HEK293 (cell line): ENCODE measurements around the gene CLRN1.

Experiments
- CTCF ChIA-PET: fragments of 350-600 bp; formaldehyde crosslinking; extraction: SDS; loops from one replicate; lab custom pipeline; 2021; ENCODE audit warnings: antibody characterized with exemption; lab: Yijun Ruan, JAX
- POLR2A ChIA-PET: fragments of 300-600 bp; formaldehyde crosslinking; extraction: SDS; loops from one replicate; lab custom pipeline; 2020; ENCODE audit warnings: antibody characterized with exemption, inconsistent platforms; lab: Yijun Ruan, JAX
- H3K27ac ChIP-seq: fragments of 200-500 bp; sonication (Bioruptor generic); 2 replicates; pipeline ENCODE4 v1.5.1; 2014; ENCODE audit warnings: low read depth, low read length, control low read depth, inconsistent platforms; ENCODE audit errors: extremely low read depth
- H3K36me3 ChIP-seq, 2 experiments: fragments of 200-500 bp in 1 of 2; sonication (Bioruptor generic) in 1 of 2; 1 replicate in 1 of 2; 2 replicates in 1 of 2; pipeline ENCODE4 v1.5.1; 2014 to 2017; ENCODE audit warnings: inconsistent platforms in 2 of 2, low read length in 2 of 2; ENCODE audit not compliant: control insufficient read depth in 2 of 2, insufficient read depth in 1 of 2
- H3K4me1 ChIP-seq: fragments of 200-500 bp; sonication (Bioruptor generic); 2 replicates; pipeline ENCODE4 v1.5.1; 2014; ENCODE audit warnings: mild to moderate bottlenecking, low read length, inconsistent platforms; ENCODE audit not compliant: control insufficient read depth, insufficient read depth
- H3K4me3 ChIP-seq: 2 replicates; pipeline ENCODE4 v1.5.1; 2011; ENCODE audit warnings: low read depth, mild to moderate bottlenecking, control low read depth, low read length, moderate library complexity
- H3K9me3 ChIP-seq: fragments of 200-500 bp; sonication (Bioruptor generic); 2 replicates; pipeline ENCODE4 v1.5.1; 2014; ENCODE audit warnings: low read depth, low read length, inconsistent platforms; ENCODE audit not compliant: control insufficient read depth, insufficient read depth
- EGR2 ChIP-seq: fragments of 450-650 bp; formaldehyde crosslinking; IDR thresholded peaks from 2 replicates; pipeline ENCODE4 v1.5.1; 2016; ENCODE audit warnings: low read depth, missing biosample characterization, missing genetic modification characterization
- GFI1B ChIP-seq: fragments of 450-650 bp; formaldehyde crosslinking; IDR thresholded peaks from 2 replicates; pipeline ENCODE4 v1.5.1; 2016; ENCODE audit warnings: missing biosample characterization, missing genetic modification characterization
- GLIS2 ChIP-seq: fragments of 450-650 bp; formaldehyde crosslinking; IDR thresholded peaks from 2 replicates; pipeline ENCODE4 v1.5.1; 2016; ENCODE audit warnings: missing biosample characterization, missing genetic modification characterization
- HOXA7 ChIP-seq: sonication (generic); formaldehyde crosslinking; IDR thresholded peaks from 2 replicates; pipeline ENCODE4 v1.8.1; 2022; ENCODE audit warnings: missing genetic modification reagents, borderline replicate concordance
- PRDM1 ChIP-seq: fragments of 450-650 bp; formaldehyde crosslinking; IDR thresholded peaks from 2 replicates; pipeline ENCODE4; 2016; ENCODE audit warnings: missing biosample characterization, missing genetic modification characterization
- ZFHX2 ChIP-seq: fragments of 450-650 bp; formaldehyde crosslinking; conservative IDR thresholded peaks from 2 replicates; pipeline ENCODE4 v1.5.1; 2016; ENCODE audit warnings: missing biosample characterization, missing genetic modification characterization
- ZNF10 ChIP-seq: fragments of 450-650 bp; formaldehyde crosslinking; IDR thresholded peaks from 2 replicates; pipeline ENCODE4 v1.5.1; 2017; ENCODE audit warnings: missing biosample characterization, missing genetic modification characterization
- ZNF140 ChIP-seq: fragments of 450-650 bp; formaldehyde crosslinking; IDR thresholded peaks from 2 replicates; pipeline ENCODE4 v1.5.1; 2016; ENCODE audit warnings: missing biosample characterization, missing genetic modification characterization
- ZNF175 ChIP-seq: fragments of 450-650 bp; formaldehyde crosslinking; IDR thresholded peaks from 2 replicates; pipeline ENCODE4 v1.5.1; 2016; ENCODE audit warnings: missing biosample characterization, missing genetic modification characterization
- ZNF223 ChIP-seq: fragments of 450-650 bp; formaldehyde crosslinking; IDR thresholded peaks from 2 replicates; pipeline ENCODE4 v1.5.1; 2016; ENCODE audit warnings: missing biosample characterization, missing genetic modification characterization
- ZNF266 ChIP-seq: fragments of 450-650 bp; formaldehyde crosslinking; IDR thresholded peaks from 2 replicates; pipeline ENCODE4 v1.5.1; 2016; ENCODE audit warnings: missing biosample characterization, missing genetic modification characterization, low read depth
- ZNF394 ChIP-seq: fragments of 450-650 bp; formaldehyde crosslinking; IDR thresholded peaks from 2 replicates; pipeline ENCODE4 v1.5.1; 2016; ENCODE audit warnings: missing biosample characterization, missing genetic modification characterization, mild to moderate bottlenecking, moderate library complexity, borderline replicate concordance
- ZNF416 ChIP-seq: fragments of 450-650 bp; formaldehyde crosslinking; IDR thresholded peaks from 2 replicates; pipeline ENCODE4 v1.5.1; 2016; ENCODE audit warnings: missing biosample characterization, missing genetic modification characterization
- ZNF423 ChIP-seq: fragments of 450-650 bp; formaldehyde crosslinking; IDR thresholded peaks from 2 replicates; pipeline ENCODE4 v1.5.1; 2016; ENCODE audit warnings: missing biosample characterization, missing genetic modification characterization
- ZNF48 ChIP-seq: fragments of 450-650 bp; formaldehyde crosslinking; IDR thresholded peaks from 2 replicates; pipeline ENCODE4 v1.5.1; 2016; ENCODE audit warnings: missing biosample characterization, missing genetic modification characterization
- ZNF514 ChIP-seq: fragments of 450-650 bp; formaldehyde crosslinking; IDR thresholded peaks from 2 replicates; pipeline ENCODE4 v1.5.1; 2016; ENCODE audit warnings: missing biosample characterization, missing genetic modification characterization
- ZNF571 ChIP-seq: fragments of 450-650 bp; formaldehyde crosslinking; IDR thresholded peaks from 2 replicates; pipeline ENCODE4 v1.5.0; 2017; ENCODE audit warnings: missing biosample characterization, missing genetic modification characterization
- ZNF585B ChIP-seq: fragments of 450-650 bp; formaldehyde crosslinking; IDR thresholded peaks from 2 replicates; pipeline ENCODE4 v1.5.1; 2016; ENCODE audit warnings: missing biosample characterization, missing genetic modification characterization
- ZNF658 ChIP-seq: fragments of 450-650 bp; formaldehyde crosslinking; IDR thresholded peaks from 2 replicates; pipeline ENCODE4; 2016; ENCODE audit warnings: missing biosample characterization, missing genetic modification characterization
- ZNF670 ChIP-seq: fragments of 450-650 bp; formaldehyde crosslinking; IDR thresholded peaks from 2 replicates; pipeline ENCODE4 v1.5.1; 2016; ENCODE audit warnings: missing biosample characterization, missing genetic modification characterization, low read depth
- ZNF791 ChIP-seq: fragments of 450-650 bp; formaldehyde crosslinking; IDR thresholded peaks from 2 replicates; pipeline ENCODE4 v1.5.1; 2016; ENCODE audit warnings: missing biosample characterization, missing genetic modification characterization
- ZSCAN18 ChIP-seq: fragments of 450-650 bp; formaldehyde crosslinking; IDR thresholded peaks from 2 replicates; pipeline ENCODE4 v1.5.1; 2016; ENCODE audit warnings: missing biosample characterization, missing genetic modification characterization
- TF ChIP-seq, protein P1 (sequence below): fragments of 450-650 bp; formaldehyde crosslinking; IDR thresholded peaks from 2 replicates; pipeline ENCODE4 v1.5.1; 2017; ENCODE audit warnings: missing biosample characterization, mild to moderate bottlenecking, missing genetic modification characterization, moderate library complexity
- TF ChIP-seq, protein P2 (sequence below): fragments of 450-650 bp; formaldehyde crosslinking; IDR thresholded peaks from 2 replicates; pipeline ENCODE4 v1.5.1; 2016; ENCODE audit warnings: missing biosample characterization, missing genetic modification characterization
- TF ChIP-seq, protein P3 (sequence below): fragments of 450-650 bp; formaldehyde crosslinking; IDR thresholded peaks from 2 replicates; pipeline ENCODE4 v1.5.1; 2017; ENCODE audit warnings: missing biosample characterization, missing genetic modification characterization

The CLRN1 gene

DNA sequence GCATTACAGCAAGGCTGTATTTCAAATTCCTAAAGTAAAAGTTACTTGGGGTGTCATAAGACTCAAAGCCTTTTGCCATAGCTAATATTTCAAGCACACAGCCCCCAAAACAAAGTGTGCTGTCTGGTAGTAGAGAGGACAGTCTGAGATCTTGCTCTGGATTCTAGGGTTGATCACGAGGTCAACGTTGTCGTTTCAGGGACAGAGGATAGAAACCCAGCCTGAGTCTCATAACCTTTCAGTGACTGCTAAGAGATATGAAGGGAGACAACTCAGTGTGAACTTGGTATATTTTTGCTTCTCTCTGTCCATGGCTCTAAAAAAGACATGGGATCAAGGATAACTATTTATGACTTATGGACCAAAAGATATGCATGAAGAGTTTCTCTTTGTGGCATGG lies 41.7 kb downstream of the CLRN1 start:
- ChIA-PET POLR2A (no interaction called here), CTCF (no interaction called here)
- TF ChIP-seq, protein P1, sequence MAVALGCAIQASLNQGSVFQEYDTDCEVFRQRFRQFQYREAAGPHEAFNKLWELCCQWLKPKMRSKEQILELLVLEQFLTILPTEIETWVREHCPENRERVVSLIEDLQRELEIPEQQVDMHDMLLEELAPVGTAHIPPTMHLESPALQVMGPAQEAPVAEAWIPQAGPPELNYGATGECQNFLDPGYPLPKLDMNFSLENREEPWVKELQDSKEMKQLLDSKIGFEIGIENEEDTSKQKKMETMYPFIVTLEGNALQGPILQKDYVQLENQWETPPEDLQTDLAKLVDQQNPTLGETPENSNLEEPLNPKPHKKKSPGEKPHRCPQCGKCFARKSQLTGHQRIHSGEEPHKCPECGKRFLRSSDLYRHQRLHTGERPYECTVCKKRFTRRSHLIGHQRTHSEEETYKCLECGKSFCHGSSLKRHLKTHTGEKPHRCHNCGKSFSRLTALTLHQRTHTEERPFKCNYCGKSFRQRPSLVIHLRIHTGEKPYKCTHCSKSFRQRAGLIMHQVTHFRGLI (tag by site-specific recombination), result no peak
- no peak for TF ChIP-seq ZNF670
- TF ChIP-seq ZNF514 (tag by site-specific recombination), result no peak
- no peak for TF ChIP-seq ZNF140 (tag by site-specific recombination)
- no peak for TF ChIP-seq EGR2 (tag by site-specific recombination)
- TF ChIP-seq, protein P2, sequence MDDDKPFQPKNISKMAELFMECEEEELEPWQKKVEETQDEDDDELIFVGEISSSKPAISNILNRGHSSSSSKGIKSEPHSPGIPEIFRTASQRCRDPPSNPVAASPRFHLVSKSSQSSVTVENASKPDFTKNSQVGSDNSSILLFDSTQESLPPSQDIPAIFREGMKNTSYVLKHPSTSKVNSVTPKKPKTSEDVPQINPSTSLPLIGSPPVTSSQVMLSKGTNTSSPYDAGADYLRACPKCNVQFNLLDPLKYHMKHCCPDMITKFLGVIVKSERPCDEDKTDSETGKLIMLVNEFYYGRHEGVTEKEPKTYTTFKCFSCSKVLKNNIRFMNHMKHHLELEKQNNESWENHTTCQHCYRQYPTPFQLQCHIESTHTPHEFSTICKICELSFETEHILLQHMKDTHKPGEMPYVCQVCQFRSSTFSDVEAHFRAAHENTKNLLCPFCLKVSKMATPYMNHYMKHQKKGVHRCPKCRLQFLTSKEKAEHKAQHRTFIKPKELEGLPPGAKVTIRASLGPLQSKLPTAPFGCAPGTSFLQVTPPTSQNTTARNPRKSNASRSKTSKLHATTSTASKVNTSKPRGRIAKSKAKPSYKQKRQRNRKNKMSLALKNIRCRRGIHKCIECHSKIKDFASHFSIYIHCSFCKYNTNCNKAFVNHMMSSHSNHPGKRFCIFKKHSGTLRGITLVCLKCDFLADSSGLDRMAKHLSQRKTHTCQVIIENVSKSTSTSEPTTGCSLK (tag by site-specific recombination), result no peak
- no peak for TF ChIP-seq ZNF416
- no peak for TF ChIP-seq GLIS2 (tag by site-specific recombination)
- no peak for TF ChIP-seq ZNF266 (tag by site-specific recombination)
- no peak for TF ChIP-seq ZNF175 (tag by site-specific recombination)
- TF ChIP-seq, protein P3, sequence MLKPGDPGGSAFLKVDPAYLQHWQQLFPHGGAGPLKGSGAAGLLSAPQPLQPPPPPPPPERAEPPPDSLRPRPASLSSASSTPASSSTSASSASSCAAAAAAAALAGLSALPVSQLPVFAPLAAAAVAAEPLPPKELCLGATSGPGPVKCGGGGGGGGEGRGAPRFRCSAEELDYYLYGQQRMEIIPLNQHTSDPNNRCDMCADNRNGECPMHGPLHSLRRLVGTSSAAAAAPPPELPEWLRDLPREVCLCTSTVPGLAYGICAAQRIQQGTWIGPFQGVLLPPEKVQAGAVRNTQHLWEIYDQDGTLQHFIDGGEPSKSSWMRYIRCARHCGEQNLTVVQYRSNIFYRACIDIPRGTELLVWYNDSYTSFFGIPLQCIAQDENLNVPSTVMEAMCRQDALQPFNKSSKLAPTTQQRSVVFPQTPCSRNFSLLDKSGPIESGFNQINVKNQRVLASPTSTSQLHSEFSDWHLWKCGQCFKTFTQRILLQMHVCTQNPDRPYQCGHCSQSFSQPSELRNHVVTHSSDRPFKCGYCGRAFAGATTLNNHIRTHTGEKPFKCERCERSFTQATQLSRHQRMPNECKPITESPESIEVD (tag by site-specific recombination), result no peak
- no peak for TF ChIP-seq ZNF571 (tag by site-specific recombination)
- no peak for TF ChIP-seq ZNF423 (tag by site-specific recombination)
- TF ChIP-seq ZNF658 (tag by site-specific recombination), result no peak
- no peak for TF ChIP-seq ZNF394 (tag by site-specific recombination)
- no peak for TF ChIP-seq ZNF10 (tag by site-specific recombination)
- no peak for TF ChIP-seq ZNF585B (tag by site-specific recombination)
- TF ChIP-seq ZNF791, result no peak
- Histone ChIP-seq H3K4me3 (no peak overlapping the region), H3K4me1 (no peaks in the 10 kb centered on the region), H3K27ac (no peak overlapping the region), H3K36me3 (no peaks in the 10 kb centered on the region), H3K9me3 (no peaks in the 10 kb centered on the region)

DNA sequence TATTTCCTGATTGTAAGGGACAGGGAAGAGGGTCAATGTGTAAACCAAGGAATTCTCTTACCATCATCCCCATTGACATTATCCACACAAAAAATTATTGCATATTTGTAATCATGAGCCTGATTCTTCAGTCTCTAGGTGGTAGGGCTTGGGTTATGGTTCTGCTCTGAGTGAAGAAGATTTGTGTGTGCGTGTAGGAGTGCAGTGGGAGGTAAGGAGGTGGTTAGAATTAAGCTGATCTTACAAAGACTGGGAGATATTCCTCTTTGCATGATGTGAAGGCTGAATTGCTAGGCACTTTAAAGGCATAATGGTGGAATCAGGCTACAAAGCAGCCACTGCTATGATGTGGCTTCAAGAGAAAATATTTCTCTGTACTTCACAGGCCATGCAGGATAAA lies 44.3 kb downstream of the CLRN1 start:
- ChIA-PET POLR2A (no interaction called here), CTCF (interaction anchor here (1.1 kb wide), 1 partner anchor 139 kb away, joined by 3 read pairs; no protein-coding TSS in a partner anchor)
- no peaks in the 10 kb centered on the region for H3K9me3 ChIP-seq
- H3K27ac ChIP-seq, result no peak overlapping the region
- TF ChIP-seq PRDM1 (tag by site-specific recombination), result no peak
- TF ChIP-seq HOXA7 (CRISPR knock-in tag), result no peak
- no peak for TF ChIP-seq ZNF223 (tag by site-specific recombination)
- no peak for TF ChIP-seq ZSCAN18 (tag by site-specific recombination)
- TF ChIP-seq EGR2 (tag by site-specific recombination), result peak; percentile 54; the same call in 1 of the 2 replicates
- TF ChIP-seq ZNF48 (tag by site-specific recombination), result no peak
- no peak for TF ChIP-seq GFI1B
- TF ChIP-seq ZFHX2 (tag by site-specific recombination), result peak; percentile 56
- no peaks in the 10 kb centered on the region for H3K36me3 ChIP-seq
- no peaks in the 10 kb centered on the region for H3K4me1 ChIP-seq
- H3K4me3 ChIP-seq, result no peak overlapping the region
